Neuronal stem cell (in vitro differentiated cells): ENCODE measurements around the gene ST7.

Experiments used
- DNase-seq: peaks from one replicate; pipeline ENCODE4 v3.0.0-alpha.2; 2013; ENCODE audit warnings: low spot score
- H2AFZ ChIP-seq: one replicate; pipeline ENCODE4 v1.6.1; 2013; ENCODE audit warnings: mild to moderate bottlenecking, low read length, inconsistent platforms
- H2AK5ac ChIP-seq: 2 replicates; pipeline ENCODE4 v1.6.1; 2013; ENCODE audit warnings: low read depth, mild to moderate bottlenecking, inconsistent platforms, low read length, moderate library complexity, mixed read lengths
- H2BK120ac ChIP-seq: 2 replicates; pipeline ENCODE4 v1.6.1; 2013; ENCODE audit warnings: low read depth, mild to moderate bottlenecking, inconsistent platforms, low read length, moderate library complexity, mixed read lengths
- H2BK12ac ChIP-seq: one replicate; pipeline ENCODE4 v1.6.1; 2013; ENCODE audit warnings: low read length, inconsistent platforms
- H2BK15ac ChIP-seq: 2 replicates; pipeline ENCODE4 v1.6.1; 2013; ENCODE audit warnings: mild to moderate bottlenecking, low read length, inconsistent platforms, mixed read lengths
- H2BK5ac ChIP-seq: one replicate; pipeline ENCODE4 v1.6.1; 2013; ENCODE audit warnings: inconsistent platforms, mild to moderate bottlenecking, low read length, moderate library complexity
- H3K14ac ChIP-seq: one replicate; pipeline ENCODE4 v1.6.1; 2013; ENCODE audit warnings: low read length, inconsistent platforms
- H3K18ac ChIP-seq: 2 replicates; pipeline ENCODE4 v1.6.1; 2013; ENCODE audit warnings: low read length, inconsistent platforms
- H3K23ac ChIP-seq: 2 replicates; pipeline ENCODE4 v1.6.1; 2013; ENCODE audit warnings: low read depth, mild to moderate bottlenecking, mixed read lengths, low read length, inconsistent platforms; ENCODE audit not compliant: poor library complexity
- H3K27ac ChIP-seq: replicated peaks from 3 replicates; pipeline ENCODE4 v1.5.1; 2013; ENCODE audit warnings: low read length, inconsistent platforms
- H3K27me3 ChIP-seq, 3 experiments: 2 replicates each; pipeline ENCODE4 v1.6.1; 2013; ENCODE audit warnings: low read length in 3 of 3, mild to moderate bottlenecking in 2 of 3, inconsistent platforms in 1 of 3, low read depth in 1 of 3, mixed read lengths in 1 of 3, moderate library complexity in 1 of 3; ENCODE audit not compliant: control insufficient read depth in 3 of 3, insufficient read depth in 3 of 3
- H3K36me3 ChIP-seq, 2 donors: replicated peaks in 1 of 2; 2 replicates each; pipeline ENCODE4 v1.6.1; 2013; ENCODE audit warnings: low read length in 2 of 2; ENCODE audit not compliant: control insufficient read depth in 2 of 2, insufficient read depth in 2 of 2
- H3K4ac ChIP-seq: 2 replicates; pipeline ENCODE4 v1.6.1; 2013; ENCODE audit warnings: inconsistent platforms, mild to moderate bottlenecking, low read length, moderate library complexity
- H3K4me1 ChIP-seq, 2 donors: 1 replicate in 1 of 2; 2 replicates in 1 of 2; pipeline ENCODE4 v1.6.1; 2013; ENCODE audit warnings: low read length in 2 of 2, low read depth in 1 of 2; ENCODE audit not compliant: control insufficient read depth in 2 of 2, insufficient read depth in 1 of 2
- H3K4me2 ChIP-seq: one replicate; pipeline ENCODE4 v1.6.1; 2013; ENCODE audit warnings: mild to moderate bottlenecking, low read length, inconsistent platforms; ENCODE audit not compliant: insufficient read depth, poor library complexity, severe bottlenecking
- H3K4me3 ChIP-seq, 2 donors: 2 replicates each; pipeline ENCODE4 v1.5.1; 2013; ENCODE audit warnings: low read length in 2 of 2, mild to moderate bottlenecking in 2 of 2, inconsistent platforms in 1 of 2, moderate library complexity in 1 of 2
- H3K79me1 ChIP-seq: one replicate; pipeline ENCODE4 v1.6.1; 2013; ENCODE audit warnings: low read depth, mild to moderate bottlenecking, inconsistent platforms, low read length, moderate library complexity
- H3K9ac ChIP-seq: one replicate; pipeline ENCODE4 v1.6.1; 2013; ENCODE audit warnings: mild to moderate bottlenecking, low read depth, low read length, inconsistent platforms; ENCODE audit not compliant: poor library complexity
- H3K9me3 ChIP-seq, 2 donors: replicated peaks in 1 of 2; 2 replicates each; pipeline versions ENCODE3 to v1.6.1; 2013; ENCODE audit warnings: low read length in 2 of 2, mild to moderate bottlenecking in 2 of 2, inconsistent platforms in 1 of 2, low read depth in 1 of 2, mixed read lengths in 1 of 2, moderate library complexity in 1 of 2; ENCODE audit not compliant: control insufficient read depth in 2 of 2, insufficient read depth in 1 of 2
- H4K8ac ChIP-seq: one replicate; pipeline ENCODE4 v1.6.1; 2013; ENCODE audit warnings: low read depth, mild to moderate bottlenecking, inconsistent platforms, low read length, moderate library complexity
- H4K91ac ChIP-seq: one replicate; pipeline ENCODE4 v1.6.1; 2013; ENCODE audit warnings: low read length, low read depth, mild to moderate bottlenecking, inconsistent platforms; ENCODE audit not compliant: poor library complexity
- WGBS, 2 donors: extraction: QIAGEN DNeasy Blood & Tissue Kit; methylation state at CpG; one replicate each; pipeline ENCODE4 v1.1.7; 2013; ENCODE audit warnings: missing lambda C conversion rate in 2 of 2, mixed read lengths in 1 of 2; ENCODE audit not compliant: insufficient read length in 2 of 2, insufficient replicate concordance in 1 of 2; ENCODE audit errors: extremely low coverage in 2 of 2; 5-methylcytosine and 5-hydroxymethylcytosine counted together

ST7 gene

GRCh38 chr7:116967254-116967922 is 14.1 kb downstream of the ST7 start:
- Histone ChIP-seq H3K18ac (no peak overlapping the region), H2AFZ (no peak overlapping the region), H2BK12ac (no peak overlapping the region), H3K27me3 (no peaks in the 10 kb centered on the region), H3K4ac (no peak overlapping the region), H4K91ac (no peak overlapping the region), H3K27ac (no peak overlapping the region), H3K9ac (no peak overlapping the region), H3K36me3 (no peaks in the 10 kb centered on the region), H2BK120ac (no peak overlapping the region), H2BK5ac (no peak overlapping the region), H3K9me3 (no peaks in the 10 kb centered on the region), H3K23ac (no peak overlapping the region), H3K4me3 (no peak overlapping the region), H2AK5ac (no peak overlapping the region), H3K79me1 (no peaks in the 10 kb centered on the region), H3K14ac (no peak overlapping the region), H4K8ac (no peak overlapping the region), H2BK15ac (no peak overlapping the region), H3K4me1 (peaks cover 1 to 5% of the 10 kb centered on the region in 2 donors), H3K4me2 (no peak overlapping the region)
- DNase-seq = no peak
- WGBS, 2 donors = no CpG with 5 or more reads among the region's 5 CpGs

GRCh38 chr7:116967983-116968382 is 14.7 kb downstream of the ST7 start:
- Histone ChIP-seq H3K79me1 (peaks cover 3% of the 10 kb centered on the region), H3K36me3 (no peaks in the 10 kb centered on the region), H3K27ac (no peak overlapping the region), H4K8ac (no peak overlapping the region), H3K23ac (no peak overlapping the region), H3K14ac (no peak overlapping the region), H2AFZ (no peak overlapping the region), H3K27me3 (no peaks in the 10 kb centered on the region), H4K91ac (no peak overlapping the region), H3K9ac (no peak overlapping the region), H3K9me3 (no peaks in the 10 kb centered on the region), H3K4me1 (peaks cover 1 to 5% of the 10 kb centered on the region in 2 donors), H2BK120ac (no peak overlapping the region), H3K4ac (no peak overlapping the region), H2BK12ac (no peak overlapping the region), H3K4me3 (no peak overlapping the region), H3K18ac (no peak overlapping the region), H3K4me2 (no peak overlapping the region), H2AK5ac (no peak overlapping the region), H2BK5ac (no peak overlapping the region), H2BK15ac (no peak overlapping the region)
- no peak for DNase-seq
- no CpG with 5 or more reads among the region's 1 CpG for WGBS, 2 donors

GRCh38 chr7:116968631-116969030 is 15.3 kb downstream of the ST7 start:
- Histone ChIP-seq H4K8ac (no peak overlapping the region), H3K4me1 (peaks cover 1 to 5% of the 10 kb centered on the region in 2 donors), H2BK120ac (no peak overlapping the region), H2BK5ac (no peak overlapping the region), H3K9ac (no peak overlapping the region), H2AFZ (no peak overlapping the region), H3K27me3 (no peaks in the 10 kb centered on the region), H3K4ac (no peak overlapping the region), H3K4me3 (no peak overlapping the region), H2AK5ac (no peak overlapping the region), H3K18ac (no peak overlapping the region), H3K14ac (no peak overlapping the region), H3K27ac (no peak overlapping the region), H2BK12ac (no peak overlapping the region), H3K79me1 (peaks cover 3% of the 10 kb centered on the region), H4K91ac (no peak overlapping the region), H3K23ac (no peak overlapping the region), H3K4me2 (no peak overlapping the region), H3K9me3 (peaks cover 0 to 3% of the 10 kb centered on the region in 2 donors), H3K36me3 (no peaks in the 10 kb centered on the region), H2BK15ac (no peak overlapping the region)
- DNase-seq = no peak

- Histone ChIP-seq H3K4me1 (peaks cover 1 to 5% of the 10 kb centered on the region in 2 donors), H3K9me3 (peaks cover 0 to 3% of the 10 kb centered on the region in 2 donors), H2AK5ac (no peak overlapping the region), H2BK5ac (no peak overlapping the region), H3K79me1 (peaks cover 3% of the 10 kb centered on the region), H3K4me2 (no peak overlapping the region), H4K8ac (no peak overlapping the region), H3K4ac (no peak overlapping the region), H2AFZ (no peak overlapping the region), H3K14ac (no peak overlapping the region), H3K18ac (no peak overlapping the region), H2BK120ac (no peak overlapping the region), H2BK12ac (no peak overlapping the region), H3K27ac (no peak overlapping the region), H2BK15ac (no peak overlapping the region), H3K4me3 (no peak overlapping the region), H3K36me3 (no peaks in the 10 kb centered on the region), H3K27me3 (no peaks in the 10 kb centered on the region), H3K9ac (no peak overlapping the region), H4K91ac (no peak overlapping the region), H3K23ac (no peak overlapping the region)
- WGBS, 2 donors = no CpG with 5 or more reads among the region's 3 CpGs
- no peak for DNase-seq
Observed at GRCh38 chr7:116969371-116969902, 16.1 kb downstream of the ST7 start.
